ENCODE data around the gene ARMC9. TPM values are rescaled to one million over a fixed set of nuclear protein-coding genes. Genes with fewer than 3 reads are reported as not detected.

ARMC9 gene
- total RNA-seq, 1 donor from 2014 or later = 9.0 TPM

- H3K4me3 Mint-ChIP-seq = no peak overlapping the region
- H3K4me1 Mint-ChIP-seq = peaks cover 24% of the 10 kb centered on the region
- intact Hi-C loops (cut with micrococcal nuclease) = loop anchor here (5.0 kb wide), 2 partner anchors 329 to 374 kb away; no protein-coding TSS in a partner anchor
- no peaks in the 10 kb centered on the region for H3K9me3 Mint-ChIP-seq
- TF ChIP-seq CTCF (IDR thresholded peaks at IDR 0.05) = no peak
- ATAC-seq (ENCODE audit: low read depth) (peak; percentile 71), DNase-seq (peak; percentile 18)
- H3K27me3 Mint-ChIP-seq = no peaks in the 10 kb centered on the region
- H3K36me3 Mint-ChIP-seq (ENCODE audit: low read depth) = no peaks in the 10 kb centered on the region
- ChIA-PET CTCF (interaction anchor here (0.8 to 4.0 kb wide), 20 partner anchors 11 to 404 kb away, joined by 3 to 50 read pairs (median 6); no protein-coding TSS in a partner anchor), POLR2A (interaction anchor here (1.3 to 2.1 kb wide), 4 partner anchors 166 to 224 kb away, joined by 3 to 9 read pairs (median 6); partner anchors contain the start of gene B3GNT7)
- H3K27ac Mint-ChIP-seq = no peak overlapping the region
Observed at GRCh38 chr2:231228223-231228622, 29.8 kb downstream of the ARMC9 start.

GRCh38 chr2:231228974-231229529 lies 30.6 kb downstream of the ARMC9 start:
- H3K27ac Mint-ChIP-seq = no peak overlapping the region
- TF ChIP-seq CTCF (IDR thresholded peaks at IDR 0.05) = no peak
- no peaks in the 10 kb centered on the region for H3K9me3 Mint-ChIP-seq
- POLR2A ChIA-PET = interaction anchor here (0.6 kb wide), 1 partner anchor 1331 kb away, joined by 4 read pairs; no protein-coding TSS in a partner anchor
- CTCF ChIA-PET = interaction anchor here (0.9 to 4.0 kb wide), 12 partner anchors 15 to 229 kb away, joined by 3 to 50 read pairs (median 10); no protein-coding TSS in a partner anchor
- no peak for DNase-seq
- H3K36me3 Mint-ChIP-seq (ENCODE audit: low read depth) = no peaks in the 10 kb centered on the region
- H3K4me3 Mint-ChIP-seq = no peak overlapping the region
- intact Hi-C loops (cut with micrococcal nuclease) = loop anchor here (5.0 kb wide), 2 partner anchors 328 to 373 kb away; no protein-coding TSS in a partner anchor
- ATAC-seq (ENCODE audit: low read depth) = no peak
- H3K4me1 Mint-ChIP-seq = peaks cover 24% of the 10 kb centered on the region
- no peaks in the 10 kb centered on the region for H3K27me3 Mint-ChIP-seq

- ATAC-seq (ENCODE audit: low read depth) = no peak
- Mint-ChIP-seq H3K27ac (no peak overlapping the region), H3K27me3 (no peaks in the 10 kb centered on the region), H3K36me3 (ENCODE audit: low read depth) (no peaks in the 10 kb centered on the region), H3K4me1 (peaks cover 1% of the 10 kb centered on the region), H3K9me3 (no peaks in the 10 kb centered on the region), H3K4me3 (no peak overlapping the region)
- ChIA-PET POLR2A (no interaction called here), CTCF (no interaction called here)
- no peak for DNase-seq
- intact Hi-C loops (cut with micrococcal nuclease) = no loop called here
- TF ChIP-seq CTCF (IDR thresholded peaks at IDR 0.05) = no peak
Observed at GRCh38 chr2:231235217-231235616, 36.8 kb downstream of the ARMC9 start.

GRCh38 chr2:231238689-231239088 lies 40.3 kb downstream of the ARMC9 start:
- TF ChIP-seq CTCF (IDR thresholded peaks at IDR 0.05) = no peak
- Mint-ChIP-seq H3K27me3 (no peaks in the 10 kb centered on the region), H3K4me3 (no peak overlapping the region), H3K4me1 (no peaks in the 10 kb centered on the region), H3K27ac (no peak overlapping the region), H3K36me3 (ENCODE audit: low read depth) (no peaks in the 10 kb centered on the region), H3K9me3 (no peaks in the 10 kb centered on the region)
- no peak for ATAC-seq (ENCODE audit: low read depth)
- no peak for DNase-seq
- ChIA-PET CTCF (interaction anchor here (0.6 to 2.1 kb wide), 4 partner anchors 11 to 174 kb away, joined by 3 to 7 read pairs (median 4); no protein-coding TSS in a partner anchor), POLR2A (no interaction called here)
- intact Hi-C loops (cut with micrococcal nuclease) = no loop called here

- Mint-ChIP-seq H3K4me3 (no peak overlapping the region), H3K9me3 (no peaks in the 10 kb centered on the region), H3K27ac (no peak overlapping the region), H3K27me3 (no peaks in the 10 kb centered on the region), H3K4me1 (no peaks in the 10 kb centered on the region), H3K36me3 (ENCODE audit: low read depth) (no peaks in the 10 kb centered on the region)
- ChIA-PET POLR2A (no interaction called here), CTCF (interaction anchor here (1.0 to 2.1 kb wide), 3 partner anchors 12 to 173 kb away, joined by 3 to 7 read pairs (median 4); no protein-coding TSS in a partner anchor)
- no peak for TF ChIP-seq CTCF (IDR thresholded peaks at IDR 0.05)
- ATAC-seq (ENCODE audit: low read depth) = no peak
- intact Hi-C loops (cut with micrococcal nuclease) = no loop called here
- no peak for DNase-seq
Observed at GRCh38 chr2:231239751-231240150, 41.3 kb downstream of the ARMC9 start.
